Liver (tissue), 3 donors: ENCODE measurements around the gene SIPA1L3.

ENCODE experiments used
- CTCF ChIP-seq: fragments of 150-350 bp; IDR thresholded peaks from 2 replicates; pipeline ENCODE4 v1.5.1; 2017; ENCODE audit warnings: improper control_type of control experiment, low read depth, low read length; ENCODE audit not compliant: missing input control
- RXRA ChIP-seq, 2 donors: IDR thresholded peaks; 2 replicates each; pipeline ENCODE4 v1.6.1; 2017 to 2018; ENCODE audit warnings: antibody characterized with exemption in 2 of 2, mild to moderate bottlenecking in 1 of 2
- TAF1 ChIP-seq: conservative IDR thresholded peaks from 2 replicates; pipeline ENCODE4 v1.6.1; 2016; ENCODE audit warnings: antibody characterized with exemption, mild to moderate bottlenecking
- donor health status: healthy.
- donor health status: healthy.

- TF ChIP-seq CTCF = no peak
- no peak for TF ChIP-seq TAF1
- TF ChIP-seq RXRA (IDR thresholded peaks at IDR 0.05) = no peak
Measured at GRCh38 chr19:37998801-37999308, 91.8 kb downstream of the SIPA1L3 start.
